Hindlimb muscle (tissue), 1 donor: ENCODE measurements around the gene TRMT2A. TPM values are rescaled to one million over a fixed set of nuclear protein-coding genes. Genes with fewer than 3 reads are reported as not detected.

ENCODE experiments used
- DNase-seq: peaks from one replicate; pipeline ENCODE4 v3.0.0-alpha.2; 2013
- polyA plus RNA-seq: library from polyadenylated mRNA; unstranded; fragments of 120-200 nt; gene quantifications from one replicate; pipeline ENCODE4 v1.2.1, GENCODE V29; 2013; ENCODE audit not compliant: insufficient read length

Gene TRMT2A
- polyA plus RNA-seq, 1 donor, result 50.7 TPM

DNA sequence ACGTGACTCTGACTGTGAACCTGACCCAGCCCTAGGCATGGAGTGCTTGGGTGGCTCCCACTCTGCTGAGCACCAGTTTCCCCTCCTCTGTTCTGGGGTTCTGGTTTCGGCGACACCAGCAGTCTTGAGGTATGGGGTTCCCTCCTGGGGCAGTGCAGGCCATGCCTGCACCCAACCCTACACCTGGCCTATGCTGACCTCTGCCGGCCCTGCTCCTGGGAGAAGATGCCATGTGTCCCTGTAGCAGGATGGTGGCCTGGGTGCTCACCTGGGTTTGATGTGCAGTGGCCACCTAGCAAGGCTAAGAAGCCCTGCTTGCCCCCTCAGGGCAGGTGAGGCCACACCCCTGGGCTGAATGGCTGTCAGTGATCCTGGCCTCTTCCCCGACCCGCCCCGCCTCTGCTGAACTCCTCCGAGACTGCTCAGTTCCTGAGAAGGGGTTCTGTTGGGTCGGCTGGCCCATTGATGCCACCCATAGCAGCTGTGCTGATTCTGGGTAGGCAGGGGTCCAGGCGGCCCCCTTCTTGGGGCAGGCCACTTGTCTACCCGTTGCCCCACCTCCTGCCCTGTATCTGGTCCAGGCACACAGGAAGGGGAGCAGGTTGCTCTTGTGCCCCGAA, 17.0 kb upstream of the TRMT2A start:
- no peak for DNase-seq

- DNase-seq, result no peak
Observed at GRCh38 chr22:20132686-20133246, 15.7 kb upstream of the TRMT2A start.

GRCh38 chr22:20131859-20132685, 15.0 kb upstream of the TRMT2A start:
- DNase-seq, result no peak

DNA sequence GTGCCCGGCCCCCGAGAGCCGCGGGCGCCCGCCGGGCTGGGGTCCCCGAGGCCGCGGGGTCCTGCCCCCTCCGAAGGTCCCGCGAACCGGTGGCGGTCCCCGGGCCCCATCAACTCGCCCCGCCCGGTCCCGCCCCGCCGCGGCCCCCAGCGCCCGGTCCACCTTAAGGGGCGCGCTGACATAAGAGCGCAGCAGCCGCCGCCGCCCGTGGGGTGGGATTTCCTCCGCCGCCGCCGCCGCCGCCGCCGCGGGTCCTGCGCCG, 14.5 kb upstream of the TRMT2A start, which contains the start of gene ZDHHC8:
Gene ZDHHC8, plus strand, starts transcription at position 208 of the 262 bp plus-strand sequence. CDS start 144 bp downstream, outside the sequence.
- DNase-seq, result no peak

DNA sequence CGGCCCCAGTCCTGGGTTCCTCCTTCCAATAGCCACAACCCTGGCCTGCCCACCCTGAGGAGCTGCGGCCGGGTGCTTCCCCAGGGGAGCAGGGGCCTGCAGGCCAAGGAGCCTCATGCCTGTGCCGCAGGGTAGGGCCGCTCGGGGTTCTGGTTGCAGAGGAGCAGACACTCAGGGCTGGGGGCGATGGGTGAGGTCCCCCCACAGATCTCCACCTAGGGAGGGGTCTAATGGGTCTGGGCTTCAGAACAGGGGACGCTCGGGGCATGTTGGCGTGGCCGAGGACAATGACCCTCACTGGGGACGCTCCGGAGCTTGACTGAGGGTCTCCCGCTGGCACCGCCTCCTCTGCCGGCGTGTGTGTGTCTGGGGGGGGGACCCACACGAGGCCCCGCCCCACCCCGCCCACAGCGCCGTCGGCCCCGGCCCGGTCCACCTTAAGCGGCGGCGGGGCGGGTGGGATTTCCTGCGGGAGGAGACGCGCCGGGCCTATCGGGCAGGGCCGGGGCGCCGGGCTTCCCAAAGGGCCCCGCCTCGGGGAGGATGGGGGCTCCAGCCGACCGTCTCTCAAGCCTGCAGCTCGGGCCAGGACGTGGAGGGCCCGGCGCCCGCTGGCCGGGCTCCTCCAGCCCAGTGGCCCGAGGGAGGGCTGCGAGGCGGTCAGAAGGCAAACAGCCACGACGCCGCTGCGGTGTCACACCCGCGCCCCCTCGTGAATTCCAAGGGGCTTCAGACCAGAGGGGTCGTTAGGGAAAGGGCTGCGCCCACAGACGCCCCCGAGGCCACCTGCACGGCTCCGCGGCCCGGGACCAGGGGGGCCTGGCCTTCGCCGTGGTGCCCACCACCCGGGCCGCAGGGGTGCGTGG, 13.9 kb upstream of the TRMT2A start:
- peak; percentile 86 for DNase-seq

- no peak for DNase-seq
Observed at GRCh38 chr22:20130319-20130718, 13.3 kb upstream of the TRMT2A start.

DNA sequence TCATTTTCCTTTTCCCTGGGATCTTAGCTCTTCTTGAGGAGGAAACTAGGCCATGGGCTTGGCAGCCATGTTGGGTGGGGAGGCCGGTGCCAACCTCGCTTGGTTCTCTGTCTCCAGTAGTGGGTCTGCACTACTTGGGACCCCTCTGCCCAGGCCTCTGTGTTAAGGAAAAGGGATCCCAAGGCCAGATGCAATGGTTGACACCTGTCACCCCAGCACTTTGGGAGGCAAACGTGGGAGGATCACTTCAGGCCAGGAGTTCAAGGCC, 12.7 kb upstream of the TRMT2A start:
- DNase-seq, result no peak

DNA sequence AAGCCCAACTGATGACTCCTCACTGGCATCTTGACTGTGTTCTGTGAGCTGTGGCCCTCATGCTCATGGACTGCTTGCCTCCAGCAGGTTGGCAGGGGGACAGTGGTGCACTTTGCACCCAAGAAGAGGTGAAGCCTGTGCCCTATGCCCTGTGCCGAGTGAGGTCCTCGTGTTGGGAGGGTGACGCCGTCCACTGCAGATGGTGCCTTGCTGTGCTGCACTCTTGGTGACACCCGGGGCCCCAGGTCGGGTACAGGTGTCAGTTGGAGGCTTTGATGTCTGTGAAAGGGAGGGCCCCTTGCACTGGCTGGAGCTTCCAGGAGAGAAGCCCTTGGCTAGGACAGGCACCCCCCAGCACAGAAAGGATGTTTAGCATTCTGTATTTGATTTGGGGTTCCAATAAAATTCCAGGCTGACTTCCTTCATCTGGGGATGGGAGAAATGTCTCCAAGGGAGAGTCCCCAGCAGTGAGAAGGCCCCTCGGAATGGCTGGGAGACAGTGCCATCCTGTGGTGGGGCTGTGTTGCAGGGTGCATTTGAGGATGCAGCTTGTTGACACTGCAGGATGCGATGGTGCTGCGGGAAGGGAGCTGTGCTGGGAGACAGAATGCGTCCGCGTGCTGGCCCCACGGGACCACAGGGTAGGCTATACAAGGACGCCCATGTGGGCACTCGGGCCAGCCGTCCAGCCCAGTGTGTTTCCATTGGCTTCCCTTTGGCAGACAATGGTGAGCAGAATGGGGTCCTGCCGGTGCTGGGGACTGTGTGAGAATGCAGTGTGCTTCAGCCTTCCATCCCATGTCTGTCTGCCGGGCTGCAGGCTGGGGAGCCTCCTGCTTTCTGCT, 12.1 kb upstream of the TRMT2A start:
- no peak for DNase-seq

GRCh38 chr22:20128619-20128901, 11.5 kb upstream of the TRMT2A start:
- no peak for DNase-seq

GRCh38 chr22:20127869-20128618, 11.0 kb upstream of the TRMT2A start:
- no peak for DNase-seq

- no peak for DNase-seq
Observed at GRCh38 chr22:20127318-20127868, 10.4 kb upstream of the TRMT2A start.

DNA sequence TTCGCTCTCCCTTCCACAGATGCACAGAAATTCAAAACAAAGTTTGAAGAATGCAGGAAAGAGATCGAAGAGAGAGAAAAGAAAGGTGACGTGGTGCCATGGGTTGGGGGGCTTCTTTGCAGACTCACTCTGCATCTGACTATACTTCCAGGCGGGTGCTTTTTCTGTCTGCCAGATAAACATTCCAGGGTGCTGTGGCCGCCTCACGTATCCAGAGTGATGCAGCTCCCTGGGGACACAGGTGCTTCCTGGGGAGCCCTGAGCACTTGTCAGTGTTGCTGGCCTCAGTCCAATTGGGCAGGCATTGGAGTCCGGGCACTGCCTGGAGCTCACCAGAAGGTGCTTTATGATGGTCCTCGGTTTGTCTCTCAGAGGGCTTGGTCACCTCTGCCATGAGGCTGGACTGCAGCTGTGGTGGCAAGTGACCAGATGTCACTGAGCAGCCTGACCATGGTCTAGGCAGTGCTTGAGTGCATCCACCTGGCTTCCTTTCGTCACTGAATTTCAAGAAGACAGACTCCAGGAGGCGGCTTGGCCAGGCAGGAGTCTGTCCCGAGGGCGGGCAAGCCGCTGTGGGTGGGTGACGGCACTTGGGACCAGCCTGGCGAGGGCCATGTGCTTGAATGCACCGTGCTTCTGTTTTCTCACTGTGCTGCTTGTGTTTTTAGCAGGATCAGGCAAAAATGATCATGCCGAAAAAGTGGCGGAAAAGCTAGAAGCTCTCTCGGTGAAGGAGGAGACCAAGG, 9.4 kb upstream of the TRMT2A start:
- no peak for DNase-seq

GRCh38 chr22:20125201-20126174, 8.5 kb upstream of the TRMT2A start:
- DNase-seq, result no peak

GRCh38 chr22:20124083-20124787, 7.2 kb upstream of the TRMT2A start:
- DNase-seq, result no peak

- no peak for DNase-seq
Observed at GRCh38 chr22:20123366-20124082, 6.5 kb upstream of the TRMT2A start.

GRCh38 chr22:20121856-20122415, 4.9 kb upstream of the TRMT2A start:
- no peak for DNase-seq

DNA sequence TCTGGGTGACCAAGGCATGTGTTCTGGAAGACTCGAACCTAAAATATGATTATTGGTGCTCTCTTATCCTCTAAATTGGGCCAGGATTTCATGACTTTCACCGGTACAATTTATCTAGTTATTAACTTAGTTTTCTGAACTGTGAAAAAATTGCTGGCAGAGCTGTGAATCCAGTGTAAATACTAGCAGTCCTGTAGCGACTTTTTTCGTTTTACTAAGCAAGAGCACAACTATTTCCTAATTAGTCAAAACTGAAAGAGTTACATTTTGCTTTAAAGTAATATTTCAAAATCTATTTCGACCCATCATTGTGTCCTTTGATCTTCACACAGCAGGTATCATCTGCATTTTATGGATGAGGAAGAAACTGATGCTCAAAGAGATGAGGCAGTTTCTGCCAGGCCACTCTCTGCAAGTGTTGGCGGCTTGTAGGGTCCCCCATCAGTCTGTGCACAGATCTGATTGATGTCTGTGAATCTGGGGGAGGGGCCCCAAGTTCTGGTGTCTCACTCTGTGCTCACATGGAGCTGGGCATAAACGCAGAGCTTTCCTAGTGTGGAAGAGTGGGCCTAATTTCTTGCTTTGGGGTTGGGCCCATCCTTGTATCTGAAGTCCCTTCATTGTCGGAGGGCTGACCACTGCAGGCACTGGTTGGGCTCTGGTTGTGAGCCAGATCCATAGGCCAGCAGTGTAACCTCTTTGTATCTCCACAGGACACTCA, 1.4 kb upstream of the TRMT2A start:
- no peak for DNase-seq
